B cell (primary cell): Measurements from ENCODE around the gene PAN3. TPM values are rescaled to one million over a fixed set of nuclear protein-coding genes. Genes with fewer than 3 reads are reported as not detected.

Source experiments
- ATAC-seq: fragments of 200-7000 bp; cut with Tn5 transposase; one replicate; pipeline ENCODE4 v1.10.0; 2021; ENCODE audit warnings: low read depth, mild to moderate bottlenecking, moderate number of reproducible peaks, moderate library complexity
- CTCF ChIA-PET: fragments of 350-600 bp; sonication (Branson Sonifier 250); formaldehyde crosslinking; loops from one replicate; lab custom pipeline; 2021; ENCODE audit warnings: antibody characterized with exemption, inconsistent platforms; lab: Charles Lee
- POLR2A ChIA-PET: fragments of 350-600 bp; sonication (Branson Sonifier 250); formaldehyde crosslinking; loops from one replicate; lab custom pipeline; 2021; ENCODE audit warnings: antibody characterized with exemption; lab: Charles Lee
- DNase-seq: peaks from one replicate; pipeline ENCODE4 v3.0.0; 2013
- H2AFZ ChIP-seq: 2 replicates; pipeline ENCODE4 v1.6.1; 2012; ENCODE audit warnings: mild to moderate bottlenecking, low read depth, low read length; ENCODE audit not compliant: insufficient read depth, poor library complexity, severe bottlenecking
- H3K27ac ChIP-seq, 2 donors: 1 replicate in 1 of 2; 2 replicates in 1 of 2; pipeline ENCODE4 v1.5.1; 2012 to 2013; ENCODE audit warnings: low read length in 2 of 2, mild to moderate bottlenecking in 2 of 2, moderate library complexity in 1 of 2
- H3K27me3 ChIP-seq, 4 experiments: fragments of 200-600 bp in 1 of 4; sonication (generic) in 1 of 4; replicated peaks in 1 of 4; 1 replicate in 2 of 4; 2 replicates in 2 of 4; pipeline versions ENCODE4 v1.6.1 to v1.7.0; 2013 to 2016; ENCODE audit warnings: low read length in 3 of 4, mild to moderate bottlenecking in 2 of 4, mixed read lengths in 1 of 4, moderate library complexity in 1 of 4; ENCODE audit not compliant: insufficient read depth in 4 of 4, control insufficient read depth in 3 of 4; ENCODE audit errors: control extremely low read depth in 1 of 4
- H3K36me3 ChIP-seq, 2 experiments: replicated peaks in 1 of 2; 1 replicate in 1 of 2; 2 replicates in 1 of 2; pipeline versions ENCODE4 v1.6.1 to v1.7.1; 2013; ENCODE audit warnings: low read length in 1 of 2; ENCODE audit not compliant: insufficient read depth in 2 of 2, control insufficient read depth in 1 of 2; ENCODE audit errors: control extremely low read depth in 1 of 2, extremely low read depth in 1 of 2
- H3K4me1 ChIP-seq, 2 donors: fragments of 200-600 bp in 1 of 2; sonication (generic) in 1 of 2; 1 replicate in 1 of 2; 2 replicates in 1 of 2; pipeline versions ENCODE4 v1.5.1 to v1.6.1; 2013 to 2017; ENCODE audit warnings: low read length in 2 of 2; ENCODE audit not compliant: control insufficient read depth in 2 of 2, insufficient read depth in 2 of 2
- H3K4me2 ChIP-seq: replicated peaks from 2 replicates; pipeline ENCODE3; 2012; ENCODE audit warnings: mild to moderate bottlenecking, low read depth, low read length; ENCODE audit not compliant: poor library complexity, severe bottlenecking
- H3K4me3 ChIP-seq, 5 experiments: fragments of 200-600 bp in 1 of 5; sonication (generic) in 1 of 5; 1 replicate in 3 of 5; 2 replicates in 2 of 5; pipeline versions ENCODE4 v1.5.1 to v1.7.0; 2011 to 2016; ENCODE audit warnings: low read length in 4 of 5, mild to moderate bottlenecking in 4 of 5, low read depth in 2 of 5, control low read depth in 1 of 5, moderate library complexity in 1 of 5; ENCODE audit not compliant: insufficient read depth in 1 of 5; ENCODE audit errors: control extremely low read depth in 1 of 5, extremely low read depth in 1 of 5
- H3K79me2 ChIP-seq: fragments of 200-600 bp; sonication (generic); one replicate; pipeline ENCODE4 v1.6.0; 2016; ENCODE audit warnings: low read length; ENCODE audit not compliant: control insufficient read depth, insufficient read depth
- H3K9ac ChIP-seq: fragments of 200-600 bp; sonication (generic); 2 replicates; pipeline ENCODE4 v1.6.1; 2017; ENCODE audit warnings: mild to moderate bottlenecking, low read length, moderate library complexity
- H3K9me3 ChIP-seq, 3 donors: one replicate each; pipeline versions ENCODE4 v1.6.1 to v1.7.1; 2013; ENCODE audit warnings: low read length in 2 of 3; ENCODE audit not compliant: control insufficient read depth in 2 of 3, insufficient read depth in 1 of 3; ENCODE audit errors: control extremely low read depth in 1 of 3
- H4K20me1 ChIP-seq: 2 replicates; pipeline ENCODE4 v1.6.0; 2012; ENCODE audit warnings: mild to moderate bottlenecking, low read length; ENCODE audit not compliant: insufficient read depth, control insufficient read depth, poor library complexity, severe bottlenecking
- H3K27ac Mint-ChIP-seq: one replicate; pipeline ENCODE4 v1.8.0; 2021; ENCODE audit warnings: mixed read lengths
- H3K27me3 Mint-ChIP-seq: one replicate; pipeline ENCODE4 v1.8.0; 2021; ENCODE audit warnings: mixed read lengths
- H3K4me1 Mint-ChIP-seq: one replicate; pipeline ENCODE4 v1.8.0; 2021; ENCODE audit warnings: mixed read lengths
- H3K4me3 Mint-ChIP-seq: one replicate; pipeline ENCODE4 v1.8.0; 2021; ENCODE audit warnings: mixed read lengths
- H3K9me3 Mint-ChIP-seq: one replicate; pipeline ENCODE4 v1.8.0; 2022; ENCODE audit warnings: mixed read lengths; ENCODE audit not compliant: insufficient read depth
- EZH2 ChIP-seq: IDR thresholded peaks from 2 replicates; pipeline ENCODE4 v1.6.1; 2012; ENCODE audit warnings: borderline replicate concordance, low read depth, mild to moderate bottlenecking, moderate library complexity, low read length; ENCODE audit not compliant: insufficient read depth, poor library complexity, severe bottlenecking
- WGBS: methylation state at CpG from one replicate; pipeline ENCODE4 v1.1.5; 2013; ENCODE audit warnings: missing lambda C conversion rate; ENCODE audit not compliant: insufficient coverage; 5-methylcytosine and 5-hydroxymethylcytosine counted together
- intact Hi-C: fragments of 100-400 bp; cut with micrococcal nuclease; formaldehyde crosslinking; loops from one replicate; pipeline ENCODE4 v1.10.0; 2022
- polyA plus RNA-seq: library from polyadenylated mRNA; depleted of rRNA; stranded (reverse); fragments of >200 nt; gene quantifications from 2 replicates; pipeline ENCODE4 v1.2.3, GENCODE V29; 2012
- total RNA-seq, 2 donors: library from RNA; stranded (reverse); fragments of 120-200 nt in 1 of 2; gene quantifications; 1 replicate in 1 of 2; 2 replicates in 1 of 2; pipeline versions ENCODE4 v1.2.3 to v1.2.4, GENCODE V29; 2013 to 2022
- TF ChIP-seq, protein P1 (sequence below): fragments of 200-600 bp; IDR thresholded peaks from one replicate; pipeline ENCODE4 v1.8.0; 2022; ENCODE audit warnings: antibody characterized with exemption, mild to moderate bottlenecking

Gene PAN3
- total and polyA plus RNA-seq, 2 donors (not counting 1 experiment from before 2014, with no cell fraction given) = 23.4 to 117 TPM

DNA sequence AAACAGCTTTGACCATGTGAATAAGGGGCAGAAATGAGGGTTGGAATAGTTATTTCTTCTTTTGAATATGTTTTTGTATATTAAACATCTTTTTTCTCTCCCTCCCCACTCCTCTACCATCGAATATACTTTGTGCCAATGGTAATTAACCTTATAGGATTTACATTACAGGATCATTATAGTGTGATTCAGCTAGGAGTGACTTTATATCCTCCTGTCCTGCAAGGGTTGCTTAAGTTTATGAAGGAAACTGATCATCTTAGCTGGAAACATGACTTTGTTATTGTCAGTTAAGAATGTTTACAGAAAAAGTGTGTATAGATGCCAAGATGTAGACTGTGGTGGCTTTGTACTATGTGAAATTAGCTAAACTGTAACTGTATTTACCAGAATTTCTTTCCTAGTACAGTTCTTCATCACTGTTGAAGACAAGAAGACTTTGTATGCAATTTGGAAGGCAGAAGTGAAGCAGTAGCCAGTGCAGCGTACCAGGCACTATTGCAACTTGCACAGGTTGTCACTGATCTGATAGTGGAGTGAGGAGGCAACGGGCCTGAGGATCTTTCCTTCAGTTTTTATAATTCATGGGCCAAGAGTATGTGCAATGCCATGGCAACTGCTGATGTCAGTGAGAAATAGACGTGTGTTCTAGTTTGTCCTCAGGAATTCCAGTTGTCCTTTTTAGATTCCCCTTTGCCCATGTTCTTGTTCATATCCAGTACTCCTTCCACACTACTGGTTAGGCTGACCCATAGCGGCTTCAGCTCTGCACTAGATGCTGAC lies 8.2 kb upstream of the PAN3 start:
- H3K9ac ChIP-seq = no peak overlapping the region
- Mint-ChIP-seq H3K4me1 (peaks cover 9% of the 10 kb centered on the region), H3K27ac (no peak overlapping the region), H3K4me3 (no peak overlapping the region), H3K9me3 (no peaks in the 10 kb centered on the region), H3K27me3 (no peaks in the 10 kb centered on the region)
- H3K4me1 ChIP-seq = no peaks in the 10 kb centered on the region
- H3K4me2 ChIP-seq = no peak overlapping the region
- H3K79me2 ChIP-seq = no peaks in the 10 kb centered on the region
- no peak overlapping the region for H3K4me3 ChIP-seq
- H2AFZ ChIP-seq = no peak overlapping the region
- H3K27ac ChIP-seq = no peak overlapping the region
- H3K27me3 ChIP-seq = no peaks in the 10 kb centered on the region
- no peak for TF ChIP-seq EZH2
- TF ChIP-seq, protein P1, sequence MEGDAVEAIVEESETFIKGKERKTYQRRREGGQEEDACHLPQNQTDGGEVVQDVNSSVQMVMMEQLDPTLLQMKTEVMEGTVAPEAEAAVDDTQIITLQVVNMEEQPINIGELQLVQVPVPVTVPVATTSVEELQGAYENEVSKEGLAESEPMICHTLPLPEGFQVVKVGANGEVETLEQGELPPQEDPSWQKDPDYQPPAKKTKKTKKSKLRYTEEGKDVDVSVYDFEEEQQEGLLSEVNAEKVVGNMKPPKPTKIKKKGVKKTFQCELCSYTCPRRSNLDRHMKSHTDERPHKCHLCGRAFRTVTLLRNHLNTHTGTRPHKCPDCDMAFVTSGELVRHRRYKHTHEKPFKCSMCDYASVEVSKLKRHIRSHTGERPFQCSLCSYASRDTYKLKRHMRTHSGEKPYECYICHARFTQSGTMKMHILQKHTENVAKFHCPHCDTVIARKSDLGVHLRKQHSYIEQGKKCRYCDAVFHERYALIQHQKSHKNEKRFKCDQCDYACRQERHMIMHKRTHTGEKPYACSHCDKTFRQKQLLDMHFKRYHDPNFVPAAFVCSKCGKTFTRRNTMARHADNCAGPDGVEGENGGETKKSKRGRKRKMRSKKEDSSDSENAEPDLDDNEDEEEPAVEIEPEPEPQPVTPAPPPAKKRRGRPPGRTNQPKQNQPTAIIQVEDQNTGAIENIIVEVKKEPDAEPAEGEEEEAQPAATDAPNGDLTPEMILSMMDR = no peak
- ChIA-PET POLR2A (no interaction called here), CTCF (no interaction called here)
- 100% methylated on average over 3 of the region's 5 CpGs for WGBS
- DNase-seq (no peak), ATAC-seq (no peak)
- no peaks in the 10 kb centered on the region for H3K9me3 ChIP-seq
- H3K36me3 ChIP-seq = no peaks in the 10 kb centered on the region
- intact Hi-C loops = loop anchor here (10.0 kb wide), 1 partner anchor 1945 kb away; no protein-coding TSS in a partner anchor
- H4K20me1 ChIP-seq = no peaks in the 10 kb centered on the region

- Histone ChIP-seq H3K79me2 (no peaks in the 10 kb centered on the region), H3K36me3 (no peaks in the 10 kb centered on the region), H3K4me1 (peaks cover 0 to 2% of the 10 kb centered on the region in 2 donors), H3K4me2 (no peak overlapping the region), H3K4me3 (no peak overlapping the region), H3K9ac (no peak overlapping the region), H3K27me3 (no peaks in the 10 kb centered on the region), H3K27ac (no peak overlapping the region), H2AFZ (no peak overlapping the region), H4K20me1 (no peaks in the 10 kb centered on the region), H3K9me3 (no peaks in the 10 kb centered on the region)
- H3K9me3 Mint-ChIP-seq = no peaks in the 10 kb centered on the region
- DNase-seq (no peak), ATAC-seq (no peak)
- CTCF ChIA-PET = no interaction called here
- H3K27me3 Mint-ChIP-seq = no peaks in the 10 kb centered on the region
- peaks cover 10% of the 10 kb centered on the region for H3K4me1 Mint-ChIP-seq
- 96% methylated on average over 11 of the region's 11 CpGs for WGBS
- H3K4me3 Mint-ChIP-seq = no peak overlapping the region
- no peak for TF ChIP-seq EZH2
- POLR2A ChIA-PET = no interaction called here
- H3K27ac Mint-ChIP-seq = no peak overlapping the region
- intact Hi-C loops = loop anchor here (10.0 kb wide), 1 partner anchor 1947 kb away; no protein-coding TSS in a partner anchor
Observed at GRCh38 chr13:28131646-28132045, 6.7 kb upstream of the PAN3 start.
